Endometrial microvascular endothelial cells (primary cell): ENCODE results near the gene DPPA3. TPM values are rescaled to one million over a fixed set of nuclear protein-coding genes. Genes with fewer than 3 reads are reported as not detected.
"Not testable (repeated sequence)": the region's sequence is repeated elsewhere in the genome, so short reads cannot be mapped to it uniquely, and the experiment has no call there.

ENCODE experiments used
- in situ Hi-C: cut with HindIII; loops from 2 replicates; pipeline ENCODE4 v1.10.0; 2017; ENCODE audit warnings: low sequenced_read_pairs, low pct_unique_long_range_greater_than_20kb; ENCODE audit errors: inconsistent ontology term
- total RNA-seq: library from RNA; depleted of rRNA; stranded (reverse); fragments of >200 nt; gene quantifications from one replicate; pipeline ENCODE4 v1.2.3, GENCODE V29; 2015; ENCODE audit errors: inconsistent ontology term

The DPPA3 gene
- total RNA-seq, 1 donor from 2014 or later = not detected

DNA sequence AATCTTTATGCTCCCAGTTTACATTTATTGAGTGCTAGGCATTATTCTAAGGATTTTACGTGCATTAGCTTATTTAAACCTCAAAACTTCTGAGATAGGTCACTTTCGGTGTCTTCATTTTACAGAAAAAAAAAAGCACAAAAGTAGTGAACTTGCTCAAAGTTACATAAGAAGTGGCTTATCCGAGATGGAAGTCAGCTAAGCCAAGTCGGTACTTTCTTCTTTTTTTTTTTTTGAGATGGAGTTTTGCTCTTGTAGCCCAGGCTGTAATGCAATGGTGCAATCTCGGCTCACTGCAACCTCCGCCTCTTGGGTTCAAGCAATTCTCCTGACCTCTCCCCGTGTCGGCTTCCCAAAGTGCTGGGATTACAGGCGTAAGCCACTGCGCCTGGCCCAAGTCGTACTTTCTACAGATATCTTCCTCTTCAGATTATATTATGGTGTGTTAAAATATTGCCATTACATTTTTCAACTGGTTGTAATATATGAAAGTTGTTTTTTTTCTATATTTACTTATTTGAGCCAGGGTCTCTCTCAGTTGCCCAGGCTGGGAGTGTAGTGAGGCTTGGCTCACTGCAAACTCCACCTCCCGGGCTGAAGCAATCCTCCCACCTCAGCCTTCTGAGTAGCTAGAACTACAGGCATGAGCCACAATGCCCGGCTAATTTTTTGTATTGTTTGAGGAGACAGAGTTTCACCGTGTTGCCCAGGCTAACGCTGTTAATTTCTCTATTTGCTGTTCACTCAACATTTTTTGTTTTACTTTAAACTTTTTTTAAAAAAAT, 8.9 kb downstream of the DPPA3 start:
- in situ Hi-C loops = no loop called here

DNA sequence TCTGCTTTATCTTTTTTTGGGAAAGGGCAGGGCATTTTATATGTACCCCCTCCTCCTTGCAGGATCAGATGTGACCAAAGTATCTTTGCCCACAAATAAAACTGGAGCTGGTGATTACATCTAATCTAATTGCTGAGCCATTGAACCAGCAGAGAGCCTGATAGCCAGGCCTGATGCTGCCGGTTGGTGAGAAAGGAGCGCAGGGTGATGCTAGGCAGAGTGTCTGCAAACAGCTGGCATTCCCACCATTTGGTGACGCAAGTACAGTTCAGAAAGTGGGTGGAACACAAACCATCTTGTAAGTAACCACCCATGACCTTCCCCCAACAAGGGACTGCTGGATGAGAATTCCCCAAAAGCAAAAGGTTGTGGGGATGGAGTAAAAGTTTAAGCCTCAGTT, 12.7 kb downstream of the DPPA3 start:
- in situ Hi-C loops = no loop called here

DNA sequence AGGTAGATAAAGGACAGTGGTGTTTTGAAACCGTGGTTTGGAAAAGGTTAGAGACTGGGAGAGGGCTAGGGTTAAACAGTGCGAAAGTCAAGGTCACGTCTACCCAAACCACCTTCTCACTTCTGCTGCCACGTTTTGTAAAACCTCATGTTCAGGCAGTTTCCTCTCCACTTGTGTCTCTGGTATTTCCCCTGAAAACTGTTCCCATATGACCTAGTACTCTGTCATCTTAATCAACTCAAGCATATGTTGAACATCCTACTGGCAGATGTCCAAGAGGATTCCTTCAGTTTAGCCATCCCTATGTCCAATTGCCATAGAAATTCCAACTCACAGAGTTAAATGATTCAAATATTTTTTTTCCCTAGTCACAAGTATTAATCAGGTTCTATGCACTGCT, 18.5 kb downstream of the DPPA3 start:
- in situ Hi-C loops = no loop called here

DNA sequence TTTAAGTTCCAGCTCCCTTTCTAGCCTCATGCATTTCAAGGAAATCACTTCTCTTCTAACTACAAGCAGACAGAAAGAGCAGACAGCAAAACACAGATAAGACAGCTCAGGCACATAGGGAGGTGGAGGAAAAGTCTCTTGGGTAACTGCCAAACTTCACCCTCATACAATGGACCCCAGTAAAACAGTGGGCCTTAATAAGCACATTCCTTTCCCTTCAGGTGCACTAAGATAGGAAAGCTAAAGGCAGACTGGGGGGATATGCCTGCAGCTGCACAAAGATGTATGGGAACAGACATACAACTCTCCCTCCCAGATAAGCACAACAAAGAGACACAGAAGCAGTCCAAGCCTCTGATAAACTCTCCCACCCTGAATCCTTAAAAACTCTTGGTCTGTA, 19.8 kb downstream of the DPPA3 start:
- in situ Hi-C loops = not testable (repeated sequence)

DNA sequence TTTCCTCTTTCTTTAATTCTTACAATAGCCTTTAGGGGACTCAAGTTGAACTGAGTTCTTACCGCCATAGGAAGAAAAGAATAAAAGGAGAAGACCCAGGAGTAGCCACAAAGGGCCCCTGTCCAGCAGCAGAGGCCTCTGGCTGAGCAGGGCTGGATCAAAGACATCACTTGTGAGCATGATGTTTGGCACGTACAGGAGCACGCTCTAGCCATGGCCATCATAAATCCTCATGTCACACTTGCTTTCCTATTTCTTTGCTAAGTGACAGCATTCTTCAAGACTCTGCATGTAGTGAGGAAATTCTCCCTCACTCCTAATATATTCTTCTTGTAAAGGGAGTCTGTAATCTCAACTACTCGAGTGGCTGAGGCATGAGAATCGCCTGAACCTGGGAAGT, 20.3 kb downstream of the DPPA3 start:
- in situ Hi-C loops = no loop called here

DNA sequence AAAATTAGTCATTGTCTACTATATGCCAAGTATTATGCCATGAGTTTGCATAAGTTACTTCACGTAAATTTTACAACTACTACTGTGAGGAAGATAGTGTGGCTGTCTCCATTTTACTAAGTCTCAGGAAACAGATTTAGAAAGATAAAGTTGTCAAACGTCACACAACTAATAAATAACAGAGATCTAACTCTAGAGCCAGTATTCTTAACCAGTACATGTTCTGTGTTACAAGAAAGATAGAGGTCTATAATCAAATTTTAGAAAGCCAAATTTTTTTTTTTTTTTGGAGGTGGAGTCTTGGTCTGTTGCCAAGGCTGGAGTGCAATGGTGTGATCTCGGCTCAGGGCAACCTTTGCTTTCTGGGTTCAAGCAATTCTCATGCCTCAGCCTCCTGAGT, 21.8 kb downstream of the DPPA3 start:
- in situ Hi-C loops = no loop called here

DNA sequence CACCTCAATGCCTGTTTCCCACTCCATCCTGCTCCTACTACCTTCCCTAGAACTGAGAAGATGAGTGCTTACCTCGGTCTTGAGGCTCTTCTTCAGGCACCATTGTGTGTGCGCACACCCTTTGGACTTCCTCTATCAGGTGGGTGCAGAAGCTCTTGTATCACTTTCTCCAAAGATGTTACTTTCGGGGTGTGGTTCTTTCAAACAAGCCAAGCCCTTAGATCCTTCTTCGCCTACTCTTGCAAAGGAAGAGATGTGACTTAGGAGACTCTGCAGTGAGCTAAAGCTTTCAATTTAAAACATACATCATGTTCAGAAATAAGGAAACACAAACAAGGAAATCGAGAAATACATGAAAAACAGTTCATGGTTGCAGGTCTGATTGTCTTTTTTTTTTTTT, 36.0 kb downstream of the DPPA3 start, which contains the start of gene CLEC4C:
TSS of gene CLEC4C (minus strand) at position 130 of the 400 bp plus-strand sequence. CDS start at position 103, 27 bp downstream.
- in situ Hi-C loops = no loop called here

DNA sequence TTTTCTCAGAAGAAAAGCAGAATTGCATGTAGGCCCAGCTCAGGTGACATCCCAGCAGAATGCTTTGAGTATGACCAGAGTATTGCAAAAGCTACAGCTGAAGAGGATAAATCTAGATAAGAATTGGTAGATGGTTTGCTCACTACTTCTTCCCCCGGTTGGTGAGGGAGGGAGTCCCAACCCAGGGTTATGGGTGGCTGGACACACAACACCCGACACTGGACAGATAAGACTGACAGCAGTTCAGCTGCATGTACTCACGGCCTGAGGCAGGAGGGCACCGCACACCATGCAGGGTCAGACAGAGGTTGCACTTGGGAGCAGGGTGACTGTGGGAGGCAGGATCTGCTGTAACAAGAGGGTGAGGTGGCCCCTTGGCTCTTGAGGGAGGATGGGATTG, 37.6 kb downstream of the DPPA3 start:
- in situ Hi-C loops = no loop called here

DNA sequence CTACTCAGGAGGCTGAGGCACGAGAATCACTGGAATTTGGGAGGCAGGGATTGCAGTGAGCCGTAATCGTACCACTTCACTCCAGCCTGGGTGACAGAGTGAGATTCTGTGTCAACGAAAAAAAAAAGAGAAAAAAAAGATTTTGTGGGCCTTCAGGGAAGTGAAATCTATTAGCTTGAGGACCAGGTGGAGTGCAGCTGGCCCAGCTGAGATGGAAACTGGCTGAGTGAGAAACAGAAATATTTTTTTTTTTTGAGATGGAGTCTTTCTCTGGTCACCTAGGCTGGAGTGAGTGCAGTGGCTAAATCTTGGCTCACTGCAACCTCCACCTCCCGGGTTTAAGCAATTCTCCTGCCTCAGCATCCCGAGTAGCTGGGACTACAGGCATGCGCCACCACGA, 38.2 kb downstream of the DPPA3 start:
- in situ Hi-C loops = no loop called here

DNA sequence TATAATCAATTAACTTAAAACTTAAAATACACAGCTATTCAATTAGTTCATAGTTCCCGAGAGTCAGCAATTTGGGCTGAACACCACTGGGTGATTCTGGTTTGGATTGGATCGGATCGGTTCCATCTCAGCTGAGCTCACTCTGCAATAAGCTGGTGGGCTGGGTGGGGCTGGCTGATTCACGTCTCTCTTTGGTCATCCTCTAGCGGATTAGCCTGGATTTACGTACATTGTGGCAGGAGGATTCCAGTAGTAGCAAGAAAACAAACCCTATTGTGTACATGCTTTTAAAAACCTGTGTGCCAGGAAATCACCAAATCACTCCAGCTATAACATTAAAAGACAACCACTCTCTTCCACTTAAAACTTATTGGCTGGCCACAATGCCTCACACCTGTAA, 39.1 kb downstream of the DPPA3 start:
- in situ Hi-C loops = no loop called here

DNA sequence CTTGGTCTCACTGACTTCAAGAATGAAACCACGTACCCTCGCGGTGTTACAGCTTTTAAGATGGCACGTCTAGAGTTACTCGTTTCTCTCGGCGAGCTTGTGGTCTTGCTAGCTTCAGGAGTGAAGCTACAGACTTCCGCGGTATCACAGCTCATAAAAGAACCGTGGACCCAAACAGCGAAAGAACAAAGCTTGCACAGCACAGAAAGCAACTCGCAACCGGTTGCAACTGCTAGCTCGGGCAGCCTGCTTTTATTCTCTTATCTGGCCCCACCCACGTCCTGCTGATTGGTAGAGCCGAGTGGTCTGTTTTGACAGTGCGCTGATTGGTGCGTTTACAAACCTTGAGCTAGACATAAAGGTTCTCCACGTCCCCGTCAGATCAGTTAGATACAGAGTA, 40.2 kb downstream of the DPPA3 start:
- in situ Hi-C loops = no loop called here

DNA sequence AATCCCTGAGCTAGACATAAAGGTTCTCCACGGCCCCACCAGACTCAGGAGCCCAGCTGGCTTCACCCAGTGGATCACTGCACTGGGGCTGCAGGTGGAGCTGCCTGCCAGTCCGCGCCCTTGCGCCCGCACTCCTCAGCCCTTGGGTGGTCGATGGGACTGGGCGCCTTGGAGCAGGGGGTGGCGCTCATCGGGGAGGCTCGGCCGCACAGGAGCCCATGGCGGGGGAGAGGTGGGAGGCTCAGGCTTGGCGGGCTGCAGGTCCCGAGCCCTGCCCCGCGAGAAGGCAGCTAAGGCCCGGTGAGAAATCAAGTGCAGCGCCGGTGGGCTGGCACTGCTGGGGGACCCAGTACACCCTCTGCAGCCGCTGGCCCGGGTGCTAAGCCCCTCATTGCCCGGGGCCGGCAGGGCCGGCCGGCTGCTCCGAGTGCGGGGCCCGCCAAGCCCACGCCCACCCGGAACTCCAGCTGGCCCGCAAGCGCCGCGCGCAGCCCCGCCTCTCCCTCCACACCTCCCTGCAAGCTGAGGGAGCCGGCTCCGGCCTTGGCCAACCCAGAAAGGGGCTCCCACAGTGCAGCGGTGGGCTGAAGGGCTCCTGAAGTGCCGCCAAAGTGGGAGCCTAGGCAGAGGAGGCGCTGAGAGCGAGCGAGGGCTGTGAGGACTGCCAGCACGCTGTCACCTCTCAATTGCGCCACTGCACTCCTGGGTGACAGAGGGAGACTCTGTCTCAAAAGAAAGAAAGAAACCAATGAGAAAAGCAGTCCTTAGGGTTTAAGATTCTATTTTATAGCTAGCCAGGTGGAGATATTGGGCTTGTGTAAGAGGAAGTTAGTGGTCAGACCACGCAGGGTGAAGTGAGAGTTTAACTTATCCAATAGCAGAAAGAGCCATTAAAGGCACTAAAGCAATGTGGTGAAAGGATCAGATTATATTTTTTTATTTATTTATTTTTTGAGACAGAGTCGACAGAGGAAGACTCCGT, 41.0 kb downstream of the DPPA3 start:
- in situ Hi-C loops = not testable (repeated sequence)

DNA sequence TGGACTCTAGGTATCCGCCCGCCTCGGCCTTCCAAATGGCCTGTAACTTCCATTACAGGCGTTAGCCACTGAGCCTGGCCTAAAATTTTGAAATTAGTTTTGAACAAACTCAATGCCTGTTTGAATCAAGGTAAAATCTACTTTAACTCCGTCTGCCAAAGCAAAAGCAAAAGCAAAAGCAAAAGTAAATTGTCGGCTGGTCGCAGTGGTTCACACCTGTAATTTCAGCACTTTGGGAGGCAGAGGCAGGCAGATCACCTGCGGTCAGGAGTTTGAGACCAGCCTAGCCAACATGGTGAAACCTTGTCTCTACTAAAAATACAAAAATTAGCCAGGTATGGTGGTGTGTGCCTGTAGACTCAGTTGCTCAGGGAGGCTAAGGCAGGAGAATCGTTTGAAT, 44.4 kb downstream of the DPPA3 start:
- in situ Hi-C loops = not testable (repeated sequence)

DNA sequence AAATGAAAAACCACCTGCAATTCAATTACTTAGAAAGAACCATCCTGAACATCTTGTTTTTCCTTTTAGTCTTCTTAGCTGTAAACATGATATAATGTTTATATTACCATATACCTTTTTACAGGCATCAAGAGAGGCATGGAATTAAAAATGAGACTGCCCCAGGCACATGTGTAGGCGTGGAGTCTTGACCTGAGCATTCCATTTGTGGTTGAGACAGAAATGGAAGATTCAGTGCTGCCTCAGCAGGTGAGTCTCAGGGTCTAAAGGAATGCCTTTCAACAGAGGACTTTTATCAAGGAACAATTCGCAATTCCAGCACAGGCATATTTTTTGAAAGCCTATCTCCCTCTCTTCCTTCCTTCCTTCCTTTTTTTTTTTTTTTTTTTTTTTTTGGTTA, 45.8 kb downstream of the DPPA3 start:
- in situ Hi-C loops = no loop called here

DNA sequence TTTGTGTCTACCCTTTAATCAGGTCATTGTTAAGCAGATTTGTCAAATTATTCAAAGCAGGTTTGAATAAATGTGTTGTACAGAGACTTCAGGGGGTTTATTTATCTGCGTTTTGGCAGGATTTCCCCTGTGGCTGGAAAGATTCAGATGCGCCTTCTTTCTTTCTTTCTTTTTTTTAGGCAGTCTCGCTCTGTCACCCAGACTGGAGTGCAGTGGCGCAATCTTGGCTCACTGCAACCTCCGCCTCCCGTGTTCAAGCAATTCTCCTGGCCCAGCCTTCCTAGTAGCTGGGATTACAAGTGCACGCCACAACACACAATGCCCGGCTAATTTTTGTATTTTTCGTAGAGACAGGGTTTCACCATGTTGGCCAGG, 47.5 kb downstream of the DPPA3 start:
- in situ Hi-C loops = no loop called here

Other genes with a start within 250 kb of the DPPA3 start
- not detected for gene CD163, start 207.7 kb upstream of the DPPA3 start, total RNA-seq
- not detected for gene APOBEC1, start 45.5 kb upstream of the DPPA3 start, total RNA-seq
- gene GDF3, start 15.7 kb upstream of the DPPA3 start, total RNA-seq = not detected
- gene CLEC4C, start 35.9 kb downstream of the DPPA3 start, total RNA-seq = not detected
- gene NANOGNB, start 53.8 kb downstream of the DPPA3 start, total RNA-seq = not detected
- not detected for gene NANOG, start 78.0 kb downstream of the DPPA3 start, total RNA-seq
- not detected for gene SLC2A14, start 161.5 kb downstream of the DPPA3 start, total RNA-seq
- gene SLC2A3, start 224.8 kb downstream of the DPPA3 start, total RNA-seq = 22.6 TPM